ENCODE results near the gene ANTKMT.

- no peak for TF ChIP-seq EP300 (IDR thresholded peaks at IDR 0.05; ENCODE audit: borderline replicate concordance)
- no peak for TF ChIP-seq TCF12 (IDR thresholded peaks at IDR 0.05; ENCODE audit: low read depth)
- TF ChIP-seq TAF1 (IDR thresholded peaks at IDR 0.05; ENCODE audit: low read depth), result no peak
- no peak for TF ChIP-seq CEBPB (IDR thresholded peaks at IDR 0.05)
- TF ChIP-seq MAX (IDR thresholded peaks at IDR 0.05), result no peak
- no peak for TF ChIP-seq NFIC (IDR thresholded peaks at IDR 0.05)
- no peak for TF ChIP-seq ZBTB7A (IDR thresholded peaks at IDR 0.05; ENCODE audit: low read depth)
- no peak for TF ChIP-seq USF1 (IDR thresholded peaks at IDR 0.05)
- no peak for TF ChIP-seq REST (IDR thresholded peaks at IDR 0.05; ENCODE audit: low read depth)
- no peak for TF ChIP-seq RAD21 (IDR thresholded peaks at IDR 0.05; ENCODE audit: low read depth)
- TF ChIP-seq CREB1 (IDR thresholded peaks at IDR 0.05; ENCODE audit: low read depth), result no peak
- TF ChIP-seq YY1 (IDR thresholded peaks at IDR 0.05; ENCODE audit: low read depth), result no peak
Observed at GRCh38 chr16:698911-699671, 21.9 kb upstream of the ANTKMT start.
